Measurements from ENCODE around the gene PCDHGC4. TPM values are rescaled to one million over a fixed set of nuclear protein-coding genes. Genes with fewer than 3 reads are reported as not detected.

Gene PCDHGC4
- total RNA-seq, 3 donors from 2014 or later (not counting 1 experiment from before 2014, with no cell fraction given): 0.31 to 0.84 (median 0.45) TPM

- WGBS (ENCODE audit: insufficient coverage): 87% methylated on average over 13 of the region's 13 CpGs
- H3K9me3 ChIP-seq (ENCODE audit: control insufficient read depth, insufficient read depth, low read length): no peaks in the 10 kb centered on the region
- Mint-ChIP-seq H3K36me3 (no peaks in the 10 kb centered on the region), H3K9me3 (no peaks in the 10 kb centered on the region), H3K4me3 (no peak overlapping the region), H3K27ac (no peak overlapping the region), H3K27me3 (ENCODE audit: low read depth in 2 of 2) (peaks cover 50 to 58% of the 10 kb centered on the region in 2 donors), H3K4me1 (peaks cover 10 to 18% of the 10 kb centered on the region in 2 donors)
- ATAC-seq (no peak), DNase-seq (no peak)
- TF ChIP-seq CTCF (IDR thresholded peaks at IDR 0.05): no peak
- H3K27me3 ChIP-seq (ENCODE audit: control insufficient read depth, insufficient read depth, low read length): peaks cover 32% of the 10 kb centered on the region
- H3K4me3 ChIP-seq (ENCODE audit: low read length): no peak overlapping the region
- H3K4me1 ChIP-seq (ENCODE audit: control insufficient read depth, insufficient read depth, low read length): peaks cover 17% of the 10 kb centered on the region
- intact Hi-C loops (cut with micrococcal nuclease): no loop called here
- no peaks in the 10 kb centered on the region for H3K36me3 ChIP-seq (ENCODE audit: control insufficient read depth, insufficient read depth, low read length)
- H3K27ac ChIP-seq (ENCODE audit: low read length): no peak overlapping the region
These were observed 5.9 kb downstream of the PCDHGC4 start for GRCh38 chr5:141490771-141491170.

GRCh38 chr5:141491323-141492167 lies 6.7 kb downstream of the PCDHGC4 start:
- peaks cover 10 to 18% of the 10 kb centered on the region in 2 donors for H3K4me1 Mint-ChIP-seq
- no peak for TF ChIP-seq CTCF (IDR thresholded peaks at IDR 0.05)
- Histone ChIP-seq H3K36me3 (ENCODE audit: control insufficient read depth, insufficient read depth, low read length) (no peaks in the 10 kb centered on the region), H3K27ac (ENCODE audit: low read length) (no peak overlapping the region), H3K27me3 (ENCODE audit: control insufficient read depth, insufficient read depth, low read length) (peaks cover 32% of the 10 kb centered on the region), H3K9me3 (ENCODE audit: control insufficient read depth, insufficient read depth, low read length) (no peaks in the 10 kb centered on the region), H3K4me1 (ENCODE audit: control insufficient read depth, insufficient read depth, low read length) (peaks cover 17% of the 10 kb centered on the region), H3K4me3 (ENCODE audit: low read length) (no peak overlapping the region)
- DNase-seq: no peak
- H3K4me3 Mint-ChIP-seq: peak overlapping the region; percentile 93
- H3K27me3 Mint-ChIP-seq (ENCODE audit: low read depth in 2 of 2): peaks cover 48 to 56% of the 10 kb centered on the region in 2 donors
- WGBS (ENCODE audit: insufficient coverage): 5% methylated on average over 61 of the region's 66 CpGs
- intact Hi-C loops (cut with micrococcal nuclease): no loop called here
- H3K9me3 Mint-ChIP-seq: no peaks in the 10 kb centered on the region
- H3K27ac Mint-ChIP-seq: no peak overlapping the region
- ATAC-seq: no peak
- H3K36me3 Mint-ChIP-seq: no peaks in the 10 kb centered on the region

- WGBS (ENCODE audit: insufficient coverage): 6% methylated on average over 68 of the region's 68 CpGs
- H3K27me3 ChIP-seq (ENCODE audit: control insufficient read depth, insufficient read depth, low read length): peaks cover 28% of the 10 kb centered on the region
- H3K27ac ChIP-seq (ENCODE audit: low read length): no peak overlapping the region
- Mint-ChIP-seq H3K4me1 (peaks cover 10 to 18% of the 10 kb centered on the region in 2 donors), H3K27me3 (ENCODE audit: low read depth in 2 of 2) (peaks cover 41 to 48% of the 10 kb centered on the region in 2 donors), H3K4me3 (peak overlapping the region; percentile 93), H3K27ac (no peak overlapping the region), H3K9me3 (no peaks in the 10 kb centered on the region), H3K36me3 (no peaks in the 10 kb centered on the region)
- peak in 1 of 2 donors; percentile 31 for DNase-seq
- no peaks in the 10 kb centered on the region for H3K36me3 ChIP-seq (ENCODE audit: control insufficient read depth, insufficient read depth, low read length)
- ATAC-seq: peak; percentile 41 to 84 (median 73)
- no peak overlapping the region for H3K4me3 ChIP-seq (ENCODE audit: low read length)
- H3K4me1 ChIP-seq (ENCODE audit: control insufficient read depth, insufficient read depth, low read length): peaks cover 17% of the 10 kb centered on the region
- H3K9me3 ChIP-seq (ENCODE audit: control insufficient read depth, insufficient read depth, low read length): no peaks in the 10 kb centered on the region
- intact Hi-C loops (cut with micrococcal nuclease): no loop called here
- TF ChIP-seq CTCF (IDR thresholded peaks at IDR 0.05): no peak
These were observed 7.5 kb downstream of the PCDHGC4 start for GRCh38 chr5:141492168-141492885.

Measured in natural killer cell (primary cell).